HG03439 (cell line): ENCODE results near the gene SLC30A3.
"Not testable (repeated sequence)": the region's sequence is repeated elsewhere in the genome, so short reads cannot be mapped to it uniquely, and the experiment has no call there.

Experiments
- ATAC-seq: cut with Tn5 transposase; IDR thresholded peaks from one replicate; pipeline ENCODE4 v1.9.1; 2021; ENCODE audit warnings: mild to moderate bottlenecking, moderate library complexity; ENCODE audit not compliant: unreplicated experiment

The SLC30A3 gene, protein sequence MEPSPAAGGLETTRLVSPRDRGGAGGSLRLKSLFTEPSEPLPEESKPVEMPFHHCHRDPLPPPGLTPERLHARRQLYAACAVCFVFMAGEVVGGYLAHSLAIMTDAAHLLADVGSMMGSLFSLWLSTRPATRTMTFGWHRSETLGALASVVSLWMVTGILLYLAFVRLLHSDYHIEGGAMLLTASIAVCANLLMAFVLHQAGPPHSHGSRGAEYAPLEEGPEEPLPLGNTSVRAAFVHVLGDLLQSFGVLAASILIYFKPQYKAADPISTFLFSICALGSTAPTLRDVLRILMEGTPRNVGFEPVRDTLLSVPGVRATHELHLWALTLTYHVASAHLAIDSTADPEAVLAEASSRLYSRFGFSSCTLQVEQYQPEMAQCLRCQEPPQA

DNA sequence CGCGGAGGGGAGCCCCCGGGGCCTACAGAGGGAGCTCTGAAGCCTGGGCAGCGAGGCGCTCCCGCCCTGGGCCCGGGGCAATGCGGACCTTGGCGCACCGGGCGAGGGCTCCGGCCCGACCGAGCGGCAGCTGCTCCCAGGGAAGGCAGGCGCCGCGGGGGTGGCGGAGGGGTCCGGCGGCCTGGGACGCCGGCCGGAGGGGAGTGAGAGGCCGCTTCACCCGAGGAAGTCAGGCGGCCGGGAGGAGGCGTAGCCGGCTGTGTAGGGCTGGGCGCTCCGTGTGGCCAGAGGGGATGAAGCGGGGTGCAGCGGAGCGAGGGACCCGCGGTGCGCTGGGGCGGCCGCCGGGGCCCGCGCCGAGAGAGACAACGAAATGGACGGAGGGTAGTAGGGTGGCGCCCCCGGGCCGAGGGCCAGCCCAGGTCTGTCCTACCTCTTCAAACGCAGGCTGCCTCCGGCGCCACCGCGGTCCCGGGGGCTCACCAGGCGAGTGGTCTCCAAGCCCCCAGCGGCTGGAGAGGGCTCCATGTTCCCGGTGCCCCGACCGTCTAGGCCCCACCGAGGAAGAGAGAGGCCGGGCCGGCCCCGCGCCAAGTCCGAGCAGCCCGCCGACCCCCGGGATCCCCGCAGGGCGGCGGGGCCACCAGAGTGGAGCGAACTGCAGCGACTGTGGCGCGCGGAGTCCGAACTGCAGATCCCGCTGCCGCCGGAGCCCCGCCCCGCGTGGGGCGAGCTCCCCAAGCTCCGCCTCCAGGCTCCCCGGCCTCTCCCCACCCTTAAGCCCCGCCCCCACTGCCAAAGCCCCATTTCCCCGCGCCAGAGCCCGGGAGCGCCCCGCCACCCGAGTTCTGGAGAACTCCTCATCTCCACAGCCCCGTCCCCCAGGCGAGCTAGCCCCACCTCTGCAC, at the start of gene SLC30A3:
TSS of gene SLC30A3 (minus strand) at position 669 of the 908 bp plus-strand sequence. CDS start at position 528, 141 bp downstream.
- no peak for ATAC-seq

DNA sequence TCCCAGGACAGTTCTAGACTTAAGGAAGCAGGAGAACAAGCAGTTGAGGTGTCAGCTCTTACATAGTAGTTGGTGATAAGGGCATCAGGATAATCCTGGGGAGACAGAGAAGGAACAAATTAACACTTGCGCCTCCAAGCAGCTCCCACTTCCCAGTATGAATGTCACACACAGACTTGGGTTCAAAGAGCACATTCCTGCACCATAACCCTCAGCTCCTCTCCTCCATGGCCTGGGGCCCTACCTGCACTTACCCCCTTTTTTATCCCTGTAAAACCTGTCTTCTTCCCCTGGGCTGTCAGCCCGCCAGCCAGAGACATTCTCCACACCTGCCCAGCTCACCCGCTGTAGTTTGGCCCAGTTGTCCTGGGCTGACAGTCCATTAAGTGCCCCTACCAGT, 49.3 kb upstream of the SLC30A3 start:
- ATAC-seq, result no peak

DNA sequence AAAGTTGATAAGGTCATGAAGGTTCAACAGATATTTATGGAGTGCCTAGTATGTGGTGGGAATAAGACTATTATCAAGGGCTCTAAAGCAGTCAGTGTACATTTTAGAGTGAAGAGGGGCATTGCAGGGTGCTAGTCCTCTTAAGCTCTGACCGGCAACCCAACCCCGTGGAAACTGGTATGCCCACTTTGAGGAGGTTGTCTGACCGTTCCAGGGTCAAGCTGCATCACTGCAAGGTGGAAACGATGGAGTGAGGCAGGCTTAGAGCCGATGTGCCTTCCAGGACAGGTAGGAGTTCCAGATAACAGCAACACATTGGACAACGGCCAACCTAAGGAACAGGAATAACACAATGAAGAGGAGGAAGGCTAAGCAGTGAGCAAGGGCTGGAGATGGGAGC, 46.8 kb upstream of the SLC30A3 start:
- no peak for ATAC-seq

DNA sequence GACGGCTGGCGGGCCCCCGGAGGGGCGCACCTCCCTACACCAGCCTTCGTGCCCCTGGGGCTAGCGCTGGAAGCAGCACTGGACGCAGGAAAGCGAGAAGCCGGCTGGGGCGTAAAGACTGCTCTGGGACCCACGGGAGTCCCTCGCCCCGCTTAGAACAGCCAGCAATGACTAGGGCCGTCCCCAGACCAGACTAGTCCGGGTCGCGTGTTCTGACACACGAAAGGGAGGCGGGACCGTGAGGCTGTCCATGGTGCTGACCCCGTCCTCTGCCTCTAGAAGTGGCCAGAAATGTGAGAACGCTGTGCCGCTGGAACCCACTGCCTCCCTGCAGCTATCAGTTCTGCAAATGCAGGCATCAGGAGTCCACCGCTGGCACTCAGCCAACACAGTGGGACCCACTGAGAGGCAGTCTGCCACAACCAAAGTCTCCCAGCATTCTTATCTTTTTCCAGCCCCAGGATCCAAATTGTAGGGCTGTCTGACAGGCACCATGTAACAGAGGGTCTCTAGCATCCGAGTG, 45.6 kb upstream of the SLC30A3 start, which contains the start of gene UCN:
TSS of gene UCN (minus strand) at position 87 of the 523 bp plus-strand sequence. CDS start 550 bp downstream, outside the sequence.
- no peak for ATAC-seq

DNA sequence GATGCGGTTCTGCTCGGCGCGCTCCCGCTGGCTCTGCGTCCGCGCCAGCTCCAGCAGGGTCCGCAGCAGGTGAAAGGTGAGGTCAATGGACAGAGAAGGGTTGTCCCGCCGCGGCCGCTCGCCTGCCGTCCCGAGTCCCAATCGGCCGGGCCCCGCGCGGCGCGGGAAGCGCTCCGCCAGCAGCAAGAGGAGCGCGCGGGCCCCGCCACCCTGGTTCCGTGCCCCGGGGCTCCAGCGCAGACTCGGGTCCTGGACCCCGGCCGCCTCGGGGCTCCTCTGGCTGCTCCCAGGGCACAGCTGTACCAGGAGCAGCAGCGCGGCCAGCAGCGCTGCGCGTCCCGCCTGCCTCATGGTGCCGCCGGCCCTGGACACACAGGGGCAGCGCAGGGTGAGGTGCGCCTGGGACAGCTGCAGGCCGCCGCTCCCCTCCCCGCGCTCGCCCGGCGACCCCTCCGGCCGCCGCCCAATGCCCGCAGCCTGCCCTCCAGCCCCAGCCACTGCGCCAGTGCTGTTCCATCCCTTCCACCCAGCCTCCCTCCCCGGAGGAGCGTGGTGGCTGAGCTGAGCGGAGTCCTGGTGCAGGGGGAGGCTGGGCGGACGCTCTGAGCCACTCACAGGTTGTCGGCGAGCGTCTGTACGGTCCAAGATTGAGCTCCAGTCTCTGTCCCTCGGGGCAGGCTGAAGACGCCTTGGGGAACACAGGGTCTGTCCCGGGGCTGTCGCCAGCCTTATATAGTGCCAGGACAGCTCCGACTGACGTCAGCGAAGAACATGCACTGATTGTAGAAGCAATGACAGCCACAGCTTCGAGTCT, 44.9 kb upstream of the SLC30A3 start:
- ATAC-seq, result no peak

DNA sequence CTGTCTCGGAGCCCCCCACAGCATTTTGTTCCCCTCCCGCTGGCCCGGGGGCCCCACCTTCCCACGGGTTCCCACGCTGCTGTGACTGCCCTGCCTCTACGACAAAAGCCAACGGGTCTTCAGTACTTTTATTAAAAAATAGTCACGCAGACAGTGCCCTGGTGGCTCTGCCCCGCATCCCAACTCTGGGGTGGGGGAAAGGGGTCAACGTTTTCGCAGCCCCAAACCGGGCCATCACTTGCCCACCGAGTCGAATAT, 44.4 kb upstream of the SLC30A3 start:
- ATAC-seq, result no peak

DNA sequence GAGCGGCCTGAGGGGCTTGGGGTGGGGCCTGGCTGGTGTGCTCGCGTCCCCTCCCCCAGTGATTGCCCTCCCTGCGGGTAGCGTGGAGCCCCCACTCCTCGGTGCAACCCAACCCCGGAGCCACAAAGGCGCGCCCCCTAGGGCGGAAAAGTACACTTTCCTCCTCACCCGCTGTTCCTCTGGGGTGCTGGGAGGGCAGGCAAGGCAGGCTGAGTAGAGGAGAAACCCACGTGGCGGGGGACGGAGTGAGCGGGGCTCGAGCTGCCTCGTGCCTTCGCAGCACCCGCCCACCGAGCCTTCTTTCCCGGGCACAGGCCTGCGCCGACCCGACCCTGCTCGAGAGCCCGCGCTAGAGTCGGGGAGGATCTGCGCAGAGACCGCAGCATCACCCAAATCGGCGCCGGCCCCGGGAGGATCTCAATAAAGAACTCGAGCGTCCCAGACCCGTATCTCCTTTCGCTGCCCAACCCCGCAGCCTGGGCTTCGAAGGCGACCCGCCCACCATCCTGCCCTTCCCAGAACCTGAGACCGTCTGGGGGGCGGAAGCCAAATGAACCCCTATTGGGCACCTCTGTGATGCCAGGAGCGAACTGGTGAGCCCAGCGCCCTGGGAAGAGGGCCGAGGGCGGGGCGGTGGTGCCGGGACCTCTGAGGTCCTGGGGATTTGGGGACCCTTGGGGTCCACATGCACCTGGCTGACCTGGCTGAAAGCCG, 43.9 kb upstream of the SLC30A3 start:
- no peak for ATAC-seq

DNA sequence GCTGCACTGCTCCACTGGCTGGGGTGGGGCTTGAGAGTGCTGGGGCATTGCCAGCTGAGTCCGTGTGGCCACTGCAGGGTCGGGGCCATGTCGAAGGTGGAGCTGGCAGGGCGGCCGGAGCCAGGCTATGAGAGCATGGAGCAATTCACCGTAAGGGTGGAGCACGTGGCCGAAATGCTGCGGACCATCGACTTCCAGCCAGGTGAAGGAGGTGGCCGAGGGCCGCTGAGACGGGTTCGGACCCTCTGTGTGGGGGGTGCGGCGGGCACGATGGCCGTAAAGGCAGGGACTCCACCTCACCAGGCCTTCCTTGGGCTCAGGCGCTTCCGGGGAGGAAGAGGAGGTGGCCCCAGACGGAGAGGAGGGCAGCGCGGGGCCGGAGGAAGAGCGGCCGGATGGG, 43.3 kb upstream of the SLC30A3 start:
- no peak for ATAC-seq

DNA sequence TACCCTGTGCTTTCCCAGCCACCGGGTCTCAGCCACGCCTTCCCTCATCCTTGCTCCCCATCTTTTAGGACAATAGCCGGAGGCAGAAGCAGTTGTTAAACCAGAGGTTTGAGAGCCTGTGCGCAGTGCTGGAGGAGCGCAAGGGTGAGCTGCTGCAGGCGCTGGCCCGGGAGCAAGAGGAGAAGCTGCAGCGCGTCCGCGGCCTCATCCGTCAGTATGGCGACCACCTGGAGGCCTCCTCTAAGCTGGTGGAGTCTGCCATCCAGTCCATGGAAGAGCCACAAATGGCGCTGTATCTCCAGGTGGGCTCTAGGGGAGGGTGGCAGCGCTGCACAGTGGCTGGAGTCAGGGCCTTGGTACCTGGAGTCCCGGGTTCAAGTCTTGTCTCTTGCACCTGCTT, 42.7 kb upstream of the SLC30A3 start:
- no peak for ATAC-seq

DNA sequence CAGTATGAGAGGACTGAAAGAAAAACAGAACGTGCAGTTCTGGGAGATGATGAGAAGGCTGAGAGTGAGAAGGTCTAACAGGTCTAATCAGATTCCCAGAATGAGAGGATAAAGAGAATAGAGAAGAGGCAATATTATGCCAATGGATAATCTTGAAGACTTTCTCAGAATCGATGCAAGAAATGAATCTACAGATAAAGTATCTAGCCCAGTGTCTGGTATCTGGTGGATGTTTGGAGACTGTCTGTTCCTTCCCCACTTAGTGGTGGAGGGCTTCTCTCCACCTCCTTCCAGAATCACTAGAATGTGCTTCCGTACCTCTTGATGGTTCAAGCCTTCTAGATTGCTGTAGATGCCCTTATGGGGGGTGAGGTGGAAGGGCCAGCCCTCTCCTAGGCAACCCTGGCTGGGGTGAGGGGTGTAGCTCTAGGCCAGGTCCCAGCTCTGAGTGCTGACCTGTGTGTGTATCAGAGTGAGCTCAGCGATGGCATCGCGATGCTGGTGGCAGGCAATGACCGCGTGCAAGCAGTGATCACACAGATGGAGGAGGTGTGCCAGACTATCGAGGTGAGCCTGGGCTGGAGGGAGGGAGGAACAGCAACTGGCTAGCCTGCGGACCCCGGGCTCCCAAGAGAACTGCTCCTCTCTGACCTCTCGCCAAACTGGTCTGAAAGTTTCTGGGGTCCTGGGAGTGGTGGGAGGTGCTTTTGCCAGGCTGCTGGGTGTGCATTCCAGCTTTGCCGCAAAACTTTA, 41.8 kb upstream of the SLC30A3 start:
- ATAC-seq, result no peak

DNA sequence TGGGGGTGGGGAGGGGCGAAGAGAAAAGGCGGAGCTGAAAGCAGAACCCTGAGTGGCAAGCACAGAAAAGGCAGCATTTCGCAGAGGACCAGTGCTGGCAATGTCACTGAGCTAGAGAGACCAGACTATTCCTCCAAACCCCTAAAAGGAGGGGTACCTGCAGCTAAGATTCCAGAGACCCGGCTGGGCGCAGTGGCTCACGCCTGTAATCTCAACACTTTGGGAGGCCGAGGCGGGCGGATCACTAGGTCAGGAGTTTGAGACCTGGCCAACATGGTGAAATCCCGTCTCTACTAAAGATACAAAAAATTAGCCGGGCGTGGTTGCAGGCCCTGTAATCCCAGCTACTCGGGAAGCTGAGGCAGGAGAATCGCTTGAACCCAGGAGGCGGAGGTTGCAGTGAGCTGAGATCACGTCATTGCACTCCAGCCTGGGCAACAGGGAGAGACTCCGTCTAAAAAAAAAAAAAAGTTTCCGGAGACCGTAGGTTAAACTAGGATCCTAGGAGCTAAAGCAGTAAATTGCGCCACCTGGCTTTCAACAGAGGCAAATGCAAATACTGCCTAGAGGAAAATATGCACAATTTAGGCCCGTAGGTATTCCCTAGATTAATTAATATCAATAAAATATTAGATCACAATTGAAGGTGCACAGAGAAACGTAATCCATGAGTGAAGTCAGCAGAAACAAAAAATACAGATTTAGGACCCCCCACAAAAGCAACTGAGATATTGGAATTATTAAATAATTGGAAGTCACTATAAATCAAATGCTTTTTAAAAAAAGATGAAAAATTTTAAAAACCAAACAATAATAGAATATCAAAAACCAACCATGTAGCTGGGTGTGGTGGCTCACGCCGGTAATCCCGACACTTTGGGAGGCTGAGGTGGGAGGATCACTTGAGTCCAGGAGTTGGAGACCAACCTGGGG, 40.5 kb upstream of the SLC30A3 start:
- ATAC-seq, result no peak

DNA sequence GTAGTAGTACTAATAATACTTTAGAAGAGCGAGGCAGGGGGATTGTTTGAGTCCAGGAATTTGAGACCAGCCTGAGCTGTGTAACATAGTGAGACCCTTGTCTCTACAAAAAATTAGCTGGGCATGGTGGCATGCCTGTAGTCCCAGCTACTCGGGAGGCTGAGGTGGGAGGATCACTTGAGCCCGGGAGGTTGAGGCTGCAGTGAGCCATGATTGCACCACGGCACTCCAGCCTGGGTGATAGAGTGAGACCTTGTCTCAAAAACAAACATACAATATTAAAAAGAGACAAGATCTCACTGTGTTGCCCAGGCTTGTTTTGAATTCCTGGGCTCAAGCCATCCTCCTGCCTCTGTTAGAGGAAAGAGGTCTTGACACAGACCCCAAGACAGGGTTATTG, 37.8 kb upstream of the SLC30A3 start:
- ATAC-seq, result not testable (repeated sequence)

DNA sequence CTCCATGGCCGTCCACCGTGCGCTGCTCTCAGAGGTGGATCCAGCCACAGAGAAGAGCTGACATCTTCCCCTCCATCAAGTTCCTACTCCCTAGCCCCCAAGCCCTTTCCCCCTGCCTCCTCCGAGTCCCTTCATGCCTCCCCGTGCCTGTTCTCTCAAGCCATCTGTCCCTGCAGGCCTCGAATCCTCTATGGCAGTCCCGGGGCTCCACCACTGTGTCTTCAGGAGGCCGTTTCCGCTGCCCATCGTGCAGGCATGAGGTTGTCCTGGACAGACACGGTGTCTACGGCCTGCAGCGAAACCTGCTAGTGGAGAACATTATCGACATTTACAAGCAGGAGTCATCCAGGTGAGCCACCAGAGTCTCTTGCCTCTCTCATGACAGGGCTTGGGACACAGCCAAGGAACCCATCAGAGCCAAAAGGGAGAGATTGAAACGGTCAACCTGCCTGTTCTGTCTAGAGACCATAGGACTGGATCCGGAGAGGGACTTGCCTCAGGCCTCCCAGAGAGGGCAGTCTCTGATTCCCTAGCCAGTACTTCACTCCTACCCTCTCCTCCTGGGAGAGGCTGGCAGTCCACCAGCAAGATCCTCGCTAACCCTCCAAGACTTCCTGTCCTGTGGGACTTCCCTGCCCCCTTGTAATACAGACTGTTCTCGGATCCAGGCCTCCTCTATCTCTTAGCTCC, 35.7 kb upstream of the SLC30A3 start:
- ATAC-seq, result no peak

DNA sequence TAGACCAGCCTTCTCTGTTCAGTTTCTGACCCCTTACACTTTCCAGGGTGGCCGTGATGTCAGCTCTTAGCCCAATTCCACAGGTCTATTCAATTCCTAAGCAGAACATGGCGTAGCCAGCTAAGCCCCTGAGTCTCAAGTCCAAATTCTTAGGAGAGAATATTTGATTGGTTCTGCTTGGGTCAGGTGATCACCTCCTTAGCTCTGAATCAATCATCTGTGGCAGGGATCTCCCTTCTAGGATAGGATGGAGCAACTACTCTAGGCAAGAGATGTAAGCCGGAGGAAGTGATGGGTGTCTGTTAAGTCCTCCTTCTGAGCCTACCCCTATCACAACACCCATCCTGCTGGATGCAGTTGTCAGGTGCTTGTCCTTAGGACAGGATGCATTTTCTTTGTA, 34.3 kb upstream of the SLC30A3 start:
- ATAC-seq, result no peak

DNA sequence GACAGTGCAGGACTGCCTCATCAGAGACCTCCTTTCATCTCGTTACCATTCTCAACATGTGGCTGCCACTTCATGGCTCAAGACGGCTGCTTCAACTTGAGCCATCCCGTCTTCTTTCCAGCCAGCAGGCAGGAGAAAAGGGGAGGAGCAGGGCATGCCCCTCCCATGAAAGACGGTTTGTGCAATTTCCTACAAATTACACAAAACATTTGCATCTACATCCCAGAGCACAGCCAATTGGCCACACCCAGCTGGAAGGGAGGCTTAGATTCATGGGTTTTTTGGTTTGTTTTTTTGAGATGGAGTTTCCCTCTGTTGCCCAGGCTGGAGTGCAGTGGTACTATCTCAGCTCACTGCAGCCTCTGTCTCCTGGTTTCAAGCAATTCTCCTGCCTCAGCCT, 33.6 kb upstream of the SLC30A3 start:
- no peak for ATAC-seq

DNA sequence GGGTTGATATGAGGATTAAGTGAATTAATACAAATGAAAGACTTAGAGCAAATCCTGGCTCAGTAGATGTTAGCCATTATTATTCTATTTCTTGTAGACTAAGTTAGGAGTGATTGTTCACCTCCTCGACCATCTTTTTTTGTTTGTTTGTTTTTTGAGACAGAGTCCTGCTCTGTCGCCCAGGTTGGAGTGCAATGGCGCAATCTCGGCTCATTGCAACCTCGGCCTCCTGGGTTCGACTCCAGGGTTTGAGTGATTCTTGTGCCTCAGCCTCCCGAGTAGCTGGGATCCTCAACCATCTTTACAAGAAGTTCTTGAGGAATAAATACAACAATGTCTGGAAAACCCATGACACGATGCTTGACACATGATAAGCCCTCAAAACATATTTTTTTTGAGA, 32.1 kb upstream of the SLC30A3 start:
- ATAC-seq, result no peak

DNA sequence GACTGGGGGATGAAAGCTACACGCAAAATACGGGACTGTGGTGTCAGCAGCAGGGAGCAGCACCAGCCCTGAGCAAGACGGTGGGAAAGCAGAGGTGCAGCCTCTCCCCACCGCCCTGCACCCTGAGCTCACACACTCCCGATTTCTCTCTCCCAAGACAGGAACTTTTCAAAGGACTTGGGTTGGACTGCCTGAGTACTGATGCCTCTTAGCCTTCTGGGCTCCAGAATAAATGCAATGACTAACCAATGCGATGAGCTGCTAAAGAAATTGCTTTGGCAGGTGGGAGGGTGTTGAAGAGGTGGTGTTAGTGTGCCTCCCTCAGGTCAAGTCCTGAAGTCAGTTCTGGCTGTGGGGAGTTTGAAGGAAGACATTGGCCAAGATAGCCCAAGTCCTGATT, 29.0 kb upstream of the SLC30A3 start:
- ATAC-seq, result no peak

DNA sequence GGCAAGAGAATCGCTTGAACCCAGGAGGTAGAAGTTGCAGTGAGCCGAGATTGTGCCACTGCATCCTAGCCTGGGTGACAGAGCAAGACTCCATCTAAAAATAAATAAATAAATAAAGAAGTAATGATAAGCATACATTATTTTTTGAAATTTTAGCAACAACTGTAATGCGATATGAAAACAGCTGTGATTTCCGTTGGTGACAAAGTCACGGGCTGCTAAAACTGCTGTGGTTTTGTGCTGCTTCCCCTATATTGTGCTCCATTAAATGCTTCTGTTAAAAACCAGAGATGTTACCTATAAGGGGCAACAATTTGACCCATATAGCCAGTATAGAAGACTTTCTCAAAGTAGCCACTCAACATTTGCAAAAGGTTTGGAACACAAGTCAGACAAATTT, 27.7 kb upstream of the SLC30A3 start:
- ATAC-seq, result no peak
